Endothelial cell of umbilical vein (primary cell): ENCODE results near the gene STOML1. TPM values are rescaled to one million over a fixed set of nuclear protein-coding genes. Genes with fewer than 3 reads are reported as not detected.
A peak's percentile ranks its signal among the peaks of the same experiment; 100 is the strongest.

ENCODE experiments used
- BruUV-seq: library from RNA; stranded (reverse); fragments of 400-500 nt; replicated peaks from 2 replicates; lab custom pipeline; 2021; lab: Mats Ljungman, UMichigan
- CTCF ChIA-PET: fragments of 300-600, 350-600 bp; sonication (Branson Sonifier 250); formaldehyde crosslinking; loops from one replicate; lab custom pipeline; 2021; ENCODE audit warnings: antibody characterized with exemption, inconsistent platforms; lab: Charles Lee
- POLR2A ChIA-PET: fragments of 300-600, 350-600 bp; sonication (Branson Sonifier 250); formaldehyde crosslinking; loops from one replicate; lab custom pipeline; 2021; ENCODE audit warnings: antibody characterized with exemption, inconsistent platforms; lab: Charles Lee
- DNase-seq: peaks from one replicate; pipeline ENCODE4 v3.0.0-alpha.2; 2011; ENCODE audit warnings: low read depth, low spot score
- FAIRE-seq: peaks from 2 replicates; lab custom pipeline; 2011; peaks lifted over from hg19 to GRCh38; lab: Jason Lieb, UNC
- H2AFZ ChIP-seq: 2 replicates; pipeline ENCODE4 v1.6.0; 2012; ENCODE audit warnings: low read depth, low read length, control low read depth, inconsistent platforms
- H3K27ac ChIP-seq: 2 replicates; pipeline ENCODE4 v1.5.1; 2011; ENCODE audit warnings: low read depth, mild to moderate bottlenecking, control low read depth, low read length, moderate library complexity; ENCODE audit not compliant: insufficient read depth
- H3K27me3 ChIP-seq, 2 experiments: 2 replicates each; pipeline versions ENCODE4 v1.6.0 to v1.6.1; 2011; ENCODE audit warnings: low read length in 2 of 2, mixed read lengths in 1 of 2; ENCODE audit not compliant: control insufficient read depth in 2 of 2, insufficient read depth in 2 of 2
- H3K36me3 ChIP-seq, 2 experiments: 2 replicates in 1 of 2; 3 replicates in 1 of 2; pipeline ENCODE4 v1.5.1; 2011; ENCODE audit warnings: low read length in 2 of 2, mild to moderate bottlenecking in 1 of 2, moderate library complexity in 1 of 2; ENCODE audit not compliant: control insufficient read depth in 2 of 2, insufficient read depth in 2 of 2; ENCODE audit errors: extremely low read depth in 1 of 2
- H3K4me1 ChIP-seq: 3 replicates; pipeline ENCODE4 v1.5.1; 2011; ENCODE audit warnings: mild to moderate bottlenecking, low read length; ENCODE audit not compliant: control insufficient read depth, insufficient read depth; ENCODE audit errors: extremely low read depth
- H3K4me2 ChIP-seq: 2 replicates; pipeline ENCODE4 v1.6.1; 2011; ENCODE audit warnings: low read length, control low read depth, mixed read lengths; ENCODE audit not compliant: insufficient read depth
- H3K4me3 ChIP-seq, 3 experiments: fragments of 200-600 bp in 1 of 3; sonication (generic), shearing (Covaris generic) in 1 of 3; replicated peaks in 1 of 3; 2 replicates each; pipeline ENCODE4 v1.5.1; 2011 to 2016; ENCODE audit warnings: control low read depth in 3 of 3, low read length in 3 of 3, mild to moderate bottlenecking in 2 of 3, inconsistent platforms in 1 of 3, low read depth in 1 of 3, moderate library complexity in 1 of 3; ENCODE audit not compliant: insufficient read depth in 1 of 3
- H3K79me2 ChIP-seq: 2 replicates; pipeline ENCODE4 v1.6.0; 2012; ENCODE audit warnings: low read length, inconsistent platforms; ENCODE audit not compliant: control insufficient read depth, insufficient read depth
- H3K9ac ChIP-seq: replicated peaks from 2 replicates; pipeline ENCODE3; 2011; ENCODE audit warnings: low read length, control low read depth; ENCODE audit not compliant: insufficient read depth; ENCODE audit errors: extremely low read depth
- H3K9me1 ChIP-seq: replicated peaks from 3 replicates; pipeline ENCODE4 v1.6.0; 2011; ENCODE audit warnings: mild to moderate bottlenecking, low read length; ENCODE audit not compliant: control insufficient read depth, insufficient read depth; ENCODE audit errors: extremely low read depth
- H3K9me3 ChIP-seq: replicated peaks from 2 replicates; pipeline ENCODE4 v1.5.1; 2012; ENCODE audit warnings: low read length, inconsistent platforms; ENCODE audit not compliant: control insufficient read depth, insufficient read depth
- H4K20me1 ChIP-seq: replicated peaks from 2 replicates; pipeline ENCODE3; 2011; ENCODE audit warnings: mild to moderate bottlenecking, low read length; ENCODE audit not compliant: control insufficient read depth, insufficient read depth; ENCODE audit errors: extremely low read depth
- EZH2 ChIP-seq: IDR thresholded peaks from 2 replicates; pipeline ENCODE4 v1.6.1; 2012; ENCODE audit warnings: borderline replicate concordance, low read depth, mild to moderate bottlenecking, moderate library complexity, low read length, inconsistent platforms; ENCODE audit not compliant: severe bottlenecking
- GATA2 ChIP-seq: IDR thresholded peaks from 2 replicates; pipeline ENCODE4 v1.7.0; 2011; ENCODE audit warnings: low read depth, mild to moderate bottlenecking, moderate library complexity, mixed read lengths, low read length; ENCODE audit not compliant: insufficient read length, insufficient read depth
- POLR2A ChIP-seq: IDR thresholded peaks from 2 replicates; pipeline ENCODE4 v1.6.1; 2012; ENCODE audit warnings: low read depth, mild to moderate bottlenecking, control low read depth, low read length
- dilution Hi-C: fragments of 300-500 bp; cut with MboI; formaldehyde crosslinking; loops from one replicate; pipeline ENCODE4 v1.15.0; 2019; ENCODE audit warnings: low sequenced_read_pairs; ENCODE audit not compliant: extremely low pct_ligation_motif_present
- intact Hi-C: fragments of 100-400 bp; cut with micrococcal nuclease; formaldehyde crosslinking; loops from one replicate; pipeline ENCODE4 v1.10.0; 2022
- polyA plus RNA-seq, 4 experiments: library from polyadenylated mRNA; depleted of rRNA in 3 of 4; stranded (reverse) in 3 of 4; unstranded in 1 of 4; fragments of >200 nt; gene quantifications; 2 replicates each; pipeline versions ENCODE4 v1.2.1 to v1.2.3, GENCODE V29; 2011 to 2012; ENCODE audit warnings: missing spikeins in 1 of 4
- total RNA-seq: library from RNA; stranded (reverse); gene quantifications from 2 replicates; pipeline ENCODE4 v1.2.3, GENCODE V29; 2021

Gene STOML1
- total and polyA plus RNA-seq, 2 donors (not counting 3 experiments of a cell fraction or from before 2014, with no cell fraction given), result 12.9 to 15.4 TPM

GRCh38 chr15:74039656-74040010 lies 47.5 kb upstream of the STOML1 start:
- POLR2A ChIA-PET, result no interaction called here

GRCh38 chr15:74038707-74039655 lies 46.9 kb upstream of the STOML1 start:
- no TSS peak for BruUV-seq
- ChIA-PET POLR2A (no interaction called here), CTCF (interaction anchor here (0.9 to 15.1 kb wide), 10 partner anchors 10 to 88 kb away, joined by 3 to 651 read pairs (median 12); partner anchors contain the start of gene PML)
- TF ChIP-seq POLR2A, result no peak
- no peak for TF ChIP-seq GATA2
- Histone ChIP-seq H3K9ac (no peak overlapping the region), H4K20me1 (no peaks in the 10 kb centered on the region), H3K4me1 (peaks cover 9% of the 10 kb centered on the region), H3K27ac (no peak overlapping the region), H3K4me3 (no peak overlapping the region), H3K27me3 (no peaks in the 10 kb centered on the region), H3K4me2 (no peak overlapping the region), H3K79me2 (no peaks in the 10 kb centered on the region), H3K9me3 (no peaks in the 10 kb centered on the region), H2AFZ (no peak overlapping the region), H3K36me3 (peaks cover 3 to 20% of the 10 kb centered on the region in 2 experiments), H3K9me1 (no peaks in the 10 kb centered on the region)
- dilution Hi-C loops (no loop called here), intact Hi-C loops (no loop called here)
- FAIRE-seq, result peak; percentile 18
- DNase-seq, result no peak

More at GRCh38 chr15:74039656-74040010, 47.5 kb upstream of the STOML1 start:
- Histone ChIP-seq H3K36me3 (peaks cover 2 to 14% of the 10 kb centered on the region in 2 experiments), H3K4me2 (no peak overlapping the region), H3K9me1 (no peaks in the 10 kb centered on the region), H3K9me3 (no peaks in the 10 kb centered on the region), H3K4me1 (peaks cover 9% of the 10 kb centered on the region), H3K9ac (no peak overlapping the region), H3K4me3 (no peak overlapping the region), H3K79me2 (no peaks in the 10 kb centered on the region), H4K20me1 (no peaks in the 10 kb centered on the region), H3K27me3 (no peaks in the 10 kb centered on the region), H2AFZ (no peak overlapping the region), H3K27ac (no peak overlapping the region)
- no TSS peak for BruUV-seq
- DNase-seq (no peak), FAIRE-seq (no peak)
- dilution Hi-C loops (no loop called here), intact Hi-C loops (no loop called here)
- CTCF ChIA-PET, result interaction anchor here (0.9 to 15.1 kb wide), 9 partner anchors 9 to 95 kb away, joined by 3 to 651 read pairs (median 4); no protein-coding TSS in a partner anchor
- TF ChIP-seq EZH2, result no peak
